Memory B cell (primary cell): ENCODE results near the gene SYT7.

ENCODE experiments used
- ATAC-seq: fragments of 150-1000 bp; cut with Tn5 transposase; 2 replicates; pipeline ENCODE4 v1.10.0; 2021; ENCODE audit warnings: low read depth, mild to moderate bottlenecking, moderate library complexity
- DNase-seq, 2 donors: peaks; one replicate each; pipeline ENCODE4 v3.0.0; 2022; ENCODE audit warnings: low spot score in 2 of 2
- H3K27ac Mint-ChIP-seq: one replicate; pipeline ENCODE4 v1.8.0; 2022; ENCODE audit warnings: mild to moderate bottlenecking, moderate library complexity, mixed read lengths
- H3K27me3 Mint-ChIP-seq: one replicate; pipeline ENCODE4 v1.8.0; 2022; ENCODE audit warnings: mixed read lengths
- H3K36me3 Mint-ChIP-seq: one replicate; pipeline ENCODE4 v1.8.0; 2022; ENCODE audit warnings: mild to moderate bottlenecking, mixed read lengths
- H3K4me1 Mint-ChIP-seq: one replicate; pipeline ENCODE4 v1.8.0; 2022; ENCODE audit warnings: mixed read lengths
- H3K4me3 Mint-ChIP-seq: one replicate; pipeline ENCODE4 v1.8.0; 2022; ENCODE audit warnings: mild to moderate bottlenecking, moderate library complexity, mixed read lengths
- H3K9me3 Mint-ChIP-seq: one replicate; pipeline ENCODE4 v1.8.0; 2022; ENCODE audit warnings: mixed read lengths

Gene SYT7

DNA sequence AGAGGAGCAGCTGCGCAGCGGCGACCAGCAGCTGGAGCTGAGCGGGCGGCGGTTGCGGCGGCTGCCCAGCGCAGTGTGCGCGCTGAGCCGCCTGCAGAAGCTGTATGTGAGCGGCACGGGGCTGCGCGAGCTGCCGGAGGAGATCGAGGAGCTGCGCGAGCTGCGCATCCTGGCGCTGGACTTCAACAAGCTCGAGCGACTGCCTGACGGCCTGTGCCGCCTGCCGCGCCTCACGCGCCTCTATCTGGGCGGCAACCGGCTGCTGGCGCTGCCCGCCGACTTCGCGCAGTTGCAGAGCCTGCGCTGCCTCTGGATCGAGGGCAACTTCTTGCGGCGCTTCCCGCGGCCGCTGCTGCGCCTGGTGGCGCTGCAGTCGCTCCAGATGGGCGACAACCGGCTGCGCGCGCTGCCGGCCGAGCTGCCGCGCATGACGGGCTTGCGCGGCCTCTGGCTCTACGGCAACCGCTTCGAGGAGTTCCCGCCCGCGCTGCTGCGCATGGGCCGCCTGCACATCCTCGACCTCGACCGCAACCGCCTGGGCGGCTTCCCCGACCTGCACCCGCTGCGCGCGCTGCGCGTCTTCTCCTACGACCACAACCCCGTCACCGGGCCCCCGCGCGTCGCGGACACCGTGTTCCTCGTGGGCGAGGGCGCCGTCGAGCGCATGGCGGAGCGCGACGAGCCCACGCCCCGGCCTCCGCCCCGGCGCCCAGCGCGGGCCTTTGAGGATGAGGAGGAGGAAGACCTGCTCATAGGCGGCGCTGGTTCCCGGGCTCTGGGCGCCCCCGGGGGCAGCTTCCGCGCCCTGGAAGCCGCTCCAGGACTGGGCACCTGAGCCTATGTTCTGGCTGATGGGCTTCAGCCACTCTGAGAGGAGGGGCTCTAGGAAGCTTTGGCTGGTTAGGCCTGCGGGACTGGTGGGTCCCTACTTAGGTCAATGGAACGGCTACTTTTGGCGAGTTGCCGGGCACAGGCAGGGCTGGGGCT is 71.5 kb downstream of the SYT7 start:
- Mint-ChIP-seq H3K27me3 (peaks cover 25% of the 10 kb centered on the region), H3K27ac (no peak overlapping the region), H3K9me3 (no peaks in the 10 kb centered on the region), H3K4me1 (peaks cover 5% of the 10 kb centered on the region), H3K4me3 (peak overlapping the region; percentile 49), H3K36me3 (no peaks in the 10 kb centered on the region)
- peak; percentile 81 for ATAC-seq
- DNase-seq = peak; percentile 35 to 41

DNA sequence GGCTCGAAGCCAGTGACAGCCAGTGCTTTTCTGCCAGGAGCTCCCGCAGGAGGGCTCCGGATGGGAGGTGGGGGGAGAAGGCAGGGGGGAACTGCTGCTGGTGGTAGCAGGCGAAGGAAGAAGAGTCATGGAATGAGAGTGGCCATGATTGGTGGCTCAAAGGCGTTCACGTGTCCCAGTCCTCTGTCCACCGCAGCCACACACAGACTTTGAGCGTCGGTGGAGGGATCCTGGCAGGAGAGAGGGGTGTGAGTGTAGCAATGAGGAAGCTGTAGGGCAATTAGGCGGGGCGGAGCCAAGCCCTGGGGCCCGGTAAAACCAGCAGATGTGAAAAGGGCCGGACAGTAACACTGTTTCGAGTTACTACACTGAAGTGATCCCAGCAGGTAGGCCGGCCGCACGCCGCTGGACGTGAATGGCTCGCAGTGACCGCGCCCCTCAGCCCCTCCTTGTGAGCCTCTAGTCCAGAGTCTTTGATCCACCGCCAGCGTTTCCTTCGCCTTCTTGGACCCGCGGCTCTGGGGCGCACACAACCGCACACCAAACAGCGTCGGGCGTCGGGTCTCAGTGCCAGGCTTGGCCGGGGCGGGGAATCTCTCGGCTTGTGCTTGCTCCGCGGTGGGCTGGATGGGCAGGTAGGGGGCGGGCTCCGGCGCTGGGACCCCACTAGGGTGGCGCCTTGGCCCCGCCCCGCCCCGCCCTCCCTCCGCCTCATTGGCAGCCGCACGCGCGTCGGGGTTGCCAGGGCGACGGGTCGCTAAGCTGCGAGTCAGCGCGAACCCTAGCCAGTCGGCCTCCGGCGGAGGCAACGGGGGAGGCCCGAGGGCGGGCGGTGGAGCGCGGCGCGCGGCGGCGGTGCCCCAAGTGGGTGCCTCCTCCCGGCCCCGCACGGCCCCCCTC is 72.7 kb downstream of the SYT7 start, which contains the start of gene LRRC10B:
Gene LRRC10B, plus strand, starts transcription at position 788 of the 900 bp plus-strand sequence. CDS start 250 bp downstream, outside the sequence.
- Mint-ChIP-seq H3K27ac (no peak within 1 kb of the TSS), H3K4me3 (peak within 1 kb of the TSS; percentile 73), H3K4me1 (peaks cover 5% of the 10 kb centered on the region), H3K36me3 (no peaks in the 10 kb centered on the region), H3K27me3 (peaks cover 22% of the 10 kb centered on the region), H3K9me3 (no peaks in the 10 kb centered on the region)
- DNase-seq = no peak
- peak; percentile 25 for ATAC-seq

GRCh38 chr11:61507012-61507768 is 73.7 kb downstream of the SYT7 start:
- DNase-seq (no peak), ATAC-seq (no peak)
- no peak overlapping the region for H3K4me3 Mint-ChIP-seq
- H3K27ac Mint-ChIP-seq = no peak overlapping the region
- H3K36me3 Mint-ChIP-seq = no peaks in the 10 kb centered on the region
- peaks cover 18% of the 10 kb centered on the region for H3K27me3 Mint-ChIP-seq
- peaks cover 5% of the 10 kb centered on the region for H3K4me1 Mint-ChIP-seq
- H3K9me3 Mint-ChIP-seq = no peaks in the 10 kb centered on the region

DNA sequence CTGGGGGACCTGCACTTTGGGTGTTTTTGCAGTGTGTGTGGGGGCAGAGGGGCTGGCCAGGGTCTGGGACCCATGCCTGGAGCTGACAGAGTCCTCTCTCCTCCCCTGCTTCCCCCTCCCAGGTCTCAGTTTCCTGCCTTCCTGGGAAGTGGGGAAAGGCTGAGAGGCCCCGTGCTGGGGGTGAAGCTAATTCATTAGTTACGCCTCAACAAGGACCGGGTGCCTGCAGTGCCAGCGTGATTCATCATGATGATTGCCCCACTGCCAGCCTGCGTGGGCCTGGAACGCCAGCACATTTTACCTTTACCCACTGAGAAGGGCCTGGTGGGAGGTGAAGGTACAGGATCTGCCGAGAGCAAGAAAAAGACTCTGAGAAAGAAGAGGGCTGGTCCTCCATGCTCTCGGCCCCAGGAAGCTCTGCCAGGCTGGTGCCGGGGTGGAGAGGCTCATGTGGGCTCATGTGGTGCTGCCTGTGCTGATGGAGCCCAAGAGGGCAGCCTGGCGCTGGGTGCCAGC is 75.2 kb downstream of the SYT7 start:
- H3K36me3 Mint-ChIP-seq = no peaks in the 10 kb centered on the region
- DNase-seq (no peak), ATAC-seq (no peak)
- peaks cover 10% of the 10 kb centered on the region for H3K27me3 Mint-ChIP-seq
- no peak overlapping the region for H3K27ac Mint-ChIP-seq
- H3K4me1 Mint-ChIP-seq = peaks cover 5% of the 10 kb centered on the region
- no peak overlapping the region for H3K4me3 Mint-ChIP-seq
- H3K9me3 Mint-ChIP-seq = no peaks in the 10 kb centered on the region

DNA sequence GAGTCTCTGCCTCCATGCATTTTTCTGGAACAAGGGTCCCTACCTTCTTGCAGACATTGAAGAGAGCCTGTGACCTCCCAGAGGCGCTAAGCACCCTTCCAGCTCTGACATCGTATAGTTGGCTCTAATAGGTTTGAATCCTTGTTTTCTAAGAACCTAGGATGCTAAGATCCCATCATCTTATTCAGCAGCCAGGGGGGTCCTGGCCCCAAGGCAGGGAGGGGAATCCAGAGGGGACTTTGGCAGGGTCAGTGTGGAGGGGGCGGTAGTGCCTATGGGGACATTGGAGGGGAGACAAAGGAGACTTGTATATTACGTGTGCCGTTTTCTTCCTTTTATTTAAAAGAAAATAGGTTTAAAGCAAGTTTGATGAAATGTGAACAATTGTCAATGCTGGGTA is 75.8 kb downstream of the SYT7 start:
- ATAC-seq = no peak
- H3K27ac Mint-ChIP-seq = no peak overlapping the region
- no peak for DNase-seq
- no peaks in the 10 kb centered on the region for H3K36me3 Mint-ChIP-seq
- H3K27me3 Mint-ChIP-seq = peaks cover 10% of the 10 kb centered on the region
- H3K4me3 Mint-ChIP-seq = no peak overlapping the region
- no peaks in the 10 kb centered on the region for H3K9me3 Mint-ChIP-seq
- peaks cover 5% of the 10 kb centered on the region for H3K4me1 Mint-ChIP-seq

- ATAC-seq (no peak), DNase-seq (no peak)
- no peaks in the 10 kb centered on the region for H3K36me3 Mint-ChIP-seq
- H3K4me3 Mint-ChIP-seq = no peak overlapping the region
- H3K9me3 Mint-ChIP-seq = no peaks in the 10 kb centered on the region
- H3K27me3 Mint-ChIP-seq = peaks cover 10% of the 10 kb centered on the region
- peaks cover 5% of the 10 kb centered on the region for H3K4me1 Mint-ChIP-seq
- H3K27ac Mint-ChIP-seq = no peak overlapping the region
Measured at GRCh38 chr11:61503135-61503770, 77.6 kb downstream of the SYT7 start.

- no peak for ATAC-seq
- peaks cover 4% of the 10 kb centered on the region for H3K27me3 Mint-ChIP-seq
Measured at GRCh38 chr11:61502522-61502921, 78.4 kb downstream of the SYT7 start.

DNA sequence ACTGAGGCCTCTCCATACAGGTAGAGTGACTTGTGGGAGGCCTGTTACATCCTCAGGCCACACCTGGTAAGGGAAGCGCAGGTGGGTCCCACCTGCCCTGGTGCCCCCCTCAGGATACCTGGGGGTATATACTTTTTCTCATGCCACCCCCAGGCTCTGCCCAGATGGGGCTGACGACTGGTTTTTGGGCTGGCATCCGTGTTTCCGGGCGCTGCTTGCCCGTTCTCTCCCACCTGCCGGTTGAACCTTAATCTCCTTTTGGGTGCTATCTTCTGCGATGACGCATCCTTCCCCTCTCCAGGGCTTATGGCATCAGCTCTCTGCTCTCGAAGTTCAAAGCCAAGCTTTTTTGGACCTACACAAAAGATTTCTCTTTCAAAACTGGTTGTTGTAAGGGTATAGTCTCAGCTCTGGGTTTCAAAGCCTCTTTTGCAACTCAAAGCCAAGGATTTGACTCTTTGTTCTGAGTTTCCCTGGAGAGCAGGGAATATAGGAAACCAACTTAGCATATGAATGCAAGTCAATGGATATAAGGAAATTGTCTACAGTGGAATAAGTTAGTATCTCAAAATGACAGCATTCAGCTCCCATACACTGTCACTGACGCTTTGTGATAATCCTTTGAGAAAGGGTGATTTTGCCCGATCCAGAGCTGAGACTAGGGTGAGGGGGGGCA is 80.9 kb downstream of the SYT7 start:
- DNase-seq = no peak
- peaks cover 3% of the 10 kb centered on the region for H3K27me3 Mint-ChIP-seq
- no peaks in the 10 kb centered on the region for H3K36me3 Mint-ChIP-seq
- ATAC-seq = no peak
- no peak overlapping the region for H3K27ac Mint-ChIP-seq
- H3K4me3 Mint-ChIP-seq = no peak overlapping the region
- no peaks in the 10 kb centered on the region for H3K4me1 Mint-ChIP-seq
- H3K9me3 Mint-ChIP-seq = no peaks in the 10 kb centered on the region

More at GRCh38 chr11:61502522-61502921, 78.4 kb downstream of the SYT7 start:
- no peaks in the 10 kb centered on the region for H3K36me3 Mint-ChIP-seq
- H3K4me3 Mint-ChIP-seq = no peak overlapping the region
- DNase-seq = no peak
- no peaks in the 10 kb centered on the region for H3K4me1 Mint-ChIP-seq
- H3K9me3 Mint-ChIP-seq = no peaks in the 10 kb centered on the region
- H3K27ac Mint-ChIP-seq = no peak overlapping the region

DNA sequence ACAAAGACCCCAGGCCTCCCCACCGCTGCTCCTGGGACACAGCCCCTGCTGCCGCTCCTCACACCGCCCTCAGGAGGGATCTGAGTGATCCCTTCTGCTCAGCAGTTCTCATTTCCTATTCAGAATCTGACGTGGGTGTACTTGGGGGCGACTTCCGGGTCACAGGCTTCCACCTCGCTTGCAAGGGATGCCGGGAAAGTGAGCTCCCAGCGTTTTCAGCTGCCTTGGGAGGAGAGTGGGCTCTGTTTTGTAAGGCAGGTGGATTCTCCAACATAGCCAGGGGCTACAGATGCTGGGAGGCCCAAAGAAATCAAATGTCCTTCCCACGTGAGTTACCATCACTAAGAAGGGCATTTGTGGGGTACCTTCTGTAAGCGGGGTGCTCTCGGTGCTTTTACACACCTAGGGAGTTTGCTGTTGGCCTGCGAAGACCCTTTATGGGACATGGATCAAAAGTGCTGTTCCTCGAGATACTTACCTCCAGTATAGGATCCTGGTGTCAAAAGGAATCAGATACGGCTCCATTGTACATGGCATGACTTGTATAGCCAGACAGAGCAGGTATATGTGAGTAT is 82.0 kb downstream of the SYT7 start:
- no peaks in the 10 kb centered on the region for H3K9me3 Mint-ChIP-seq
- H3K36me3 Mint-ChIP-seq = no peaks in the 10 kb centered on the region
- H3K27ac Mint-ChIP-seq = no peak overlapping the region
- ATAC-seq (no peak), DNase-seq (no peak)
- no peaks in the 10 kb centered on the region for H3K4me1 Mint-ChIP-seq
- H3K4me3 Mint-ChIP-seq = no peak overlapping the region
- H3K27me3 Mint-ChIP-seq = no peaks in the 10 kb centered on the region

DNA sequence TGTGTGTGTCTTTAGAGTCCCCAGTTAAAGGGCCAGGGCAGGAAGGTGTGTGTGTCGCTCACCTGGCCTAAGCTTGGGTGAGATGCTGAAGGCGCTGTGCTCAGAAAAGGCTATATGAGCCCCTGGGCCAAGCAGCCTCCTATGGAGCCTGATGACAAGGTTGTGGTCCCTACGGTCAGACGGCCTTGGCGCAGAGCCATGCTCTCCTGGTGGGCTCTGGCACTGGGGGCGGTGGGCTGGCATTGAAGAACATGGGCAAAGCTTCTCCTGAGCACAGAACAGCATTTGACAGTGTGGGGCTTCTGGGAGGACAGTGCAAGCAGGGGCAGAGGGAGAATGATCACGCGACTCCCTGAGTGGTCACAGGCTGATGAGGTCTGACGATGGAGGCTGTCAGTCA is 83.0 kb downstream of the SYT7 start:
- H3K4me3 Mint-ChIP-seq = no peak overlapping the region
- no peaks in the 10 kb centered on the region for H3K36me3 Mint-ChIP-seq
- H3K4me1 Mint-ChIP-seq = no peaks in the 10 kb centered on the region
- H3K9me3 Mint-ChIP-seq = no peaks in the 10 kb centered on the region
- no peak overlapping the region for H3K27ac Mint-ChIP-seq
- no peak for ATAC-seq
- peaks cover 1% of the 10 kb centered on the region for H3K27me3 Mint-ChIP-seq
- no peak for DNase-seq

- no peaks in the 10 kb centered on the region for H3K9me3 Mint-ChIP-seq
- ATAC-seq = no peak
- H3K27me3 Mint-ChIP-seq = peaks cover 1% of the 10 kb centered on the region
- H3K4me1 Mint-ChIP-seq = no peaks in the 10 kb centered on the region
- no peak overlapping the region for H3K27ac Mint-ChIP-seq
- no peaks in the 10 kb centered on the region for H3K36me3 Mint-ChIP-seq
- no peak for DNase-seq
- no peak overlapping the region for H3K4me3 Mint-ChIP-seq
Measured at GRCh38 chr11:61497473-61497872, 83.4 kb downstream of the SYT7 start.

DNA sequence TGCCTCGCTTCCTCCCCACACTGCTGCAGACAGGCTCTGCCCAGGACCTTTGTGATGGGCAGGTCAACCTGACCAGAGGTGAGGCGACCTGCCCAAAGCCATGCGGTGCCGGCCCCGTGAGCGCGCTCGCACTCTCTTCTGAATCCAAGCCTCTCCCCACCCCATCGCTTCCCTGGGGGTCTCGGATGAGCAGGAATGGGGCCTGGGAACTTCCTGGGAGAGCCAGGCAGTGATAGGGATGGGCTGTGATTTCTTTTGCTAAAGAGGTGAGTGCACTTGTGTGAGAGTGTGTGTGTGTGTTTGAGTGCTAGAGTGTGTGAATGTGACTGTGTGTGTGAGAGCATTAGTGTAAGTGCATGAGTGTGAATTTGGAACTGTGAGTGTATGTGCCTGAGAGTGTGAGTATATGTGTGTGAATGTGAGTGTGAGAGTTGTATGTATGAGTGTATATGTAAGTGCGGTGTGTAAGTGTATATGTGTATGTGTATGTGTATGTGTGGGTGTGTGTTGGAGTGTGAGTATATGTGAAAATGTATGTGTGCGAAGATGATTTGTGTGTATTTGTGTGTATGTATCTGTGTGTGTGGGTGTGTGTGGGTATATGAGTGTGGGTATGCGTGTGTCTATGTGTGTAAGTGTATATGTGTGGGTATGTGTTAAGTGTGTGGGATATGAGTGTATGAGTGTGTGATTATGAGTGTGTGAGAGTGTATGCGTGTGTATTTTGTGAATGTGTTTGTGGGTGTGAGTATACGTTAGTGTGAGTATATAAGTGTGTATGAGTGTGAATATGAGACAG is 84.1 kb downstream of the SYT7 start:
- no peak overlapping the region for H3K4me3 Mint-ChIP-seq
- H3K27ac Mint-ChIP-seq = no peak overlapping the region
- ATAC-seq (no peak), DNase-seq (no peak)
- H3K27me3 Mint-ChIP-seq = peaks cover 4% of the 10 kb centered on the region
- H3K9me3 Mint-ChIP-seq = no peaks in the 10 kb centered on the region
- no peaks in the 10 kb centered on the region for H3K4me1 Mint-ChIP-seq
- no peaks in the 10 kb centered on the region for H3K36me3 Mint-ChIP-seq
